Choroid plexus epithelial cell (primary cell): ENCODE results near the gene COQ3.
A peak's percentile ranks its signal among the peaks of the same experiment; 100 is the strongest.

Experiments used
- DNase-seq: peaks from one replicate; pipeline ENCODE4 v3.0.0-alpha.2; 2010; ENCODE audit warnings: low read depth
- H3K4me3 ChIP-seq: 2 replicates; pipeline ENCODE4 v1.5.1; 2011; ENCODE audit warnings: low read depth, mild to moderate bottlenecking, control low read depth, low read length, moderate library complexity
- TF ChIP-seq, protein P1 (sequence below): conservative IDR thresholded peaks from 2 replicates; pipeline ENCODE4 v1.5.1; 2011; ENCODE audit warnings: low read depth, mild to moderate bottlenecking, control low read depth, inconsistent platforms, low read length, moderate library complexity

The COQ3 gene

GRCh38 chr6:99415446-99415845 is 21.5 kb upstream of the COQ3 start:
- no peak for DNase-seq
- TF ChIP-seq, protein P1, sequence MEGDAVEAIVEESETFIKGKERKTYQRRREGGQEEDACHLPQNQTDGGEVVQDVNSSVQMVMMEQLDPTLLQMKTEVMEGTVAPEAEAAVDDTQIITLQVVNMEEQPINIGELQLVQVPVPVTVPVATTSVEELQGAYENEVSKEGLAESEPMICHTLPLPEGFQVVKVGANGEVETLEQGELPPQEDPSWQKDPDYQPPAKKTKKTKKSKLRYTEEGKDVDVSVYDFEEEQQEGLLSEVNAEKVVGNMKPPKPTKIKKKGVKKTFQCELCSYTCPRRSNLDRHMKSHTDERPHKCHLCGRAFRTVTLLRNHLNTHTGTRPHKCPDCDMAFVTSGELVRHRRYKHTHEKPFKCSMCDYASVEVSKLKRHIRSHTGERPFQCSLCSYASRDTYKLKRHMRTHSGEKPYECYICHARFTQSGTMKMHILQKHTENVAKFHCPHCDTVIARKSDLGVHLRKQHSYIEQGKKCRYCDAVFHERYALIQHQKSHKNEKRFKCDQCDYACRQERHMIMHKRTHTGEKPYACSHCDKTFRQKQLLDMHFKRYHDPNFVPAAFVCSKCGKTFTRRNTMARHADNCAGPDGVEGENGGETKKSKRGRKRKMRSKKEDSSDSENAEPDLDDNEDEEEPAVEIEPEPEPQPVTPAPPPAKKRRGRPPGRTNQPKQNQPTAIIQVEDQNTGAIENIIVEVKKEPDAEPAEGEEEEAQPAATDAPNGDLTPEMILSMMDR = no peak
- H3K4me3 ChIP-seq = no peak overlapping the region

DNA sequence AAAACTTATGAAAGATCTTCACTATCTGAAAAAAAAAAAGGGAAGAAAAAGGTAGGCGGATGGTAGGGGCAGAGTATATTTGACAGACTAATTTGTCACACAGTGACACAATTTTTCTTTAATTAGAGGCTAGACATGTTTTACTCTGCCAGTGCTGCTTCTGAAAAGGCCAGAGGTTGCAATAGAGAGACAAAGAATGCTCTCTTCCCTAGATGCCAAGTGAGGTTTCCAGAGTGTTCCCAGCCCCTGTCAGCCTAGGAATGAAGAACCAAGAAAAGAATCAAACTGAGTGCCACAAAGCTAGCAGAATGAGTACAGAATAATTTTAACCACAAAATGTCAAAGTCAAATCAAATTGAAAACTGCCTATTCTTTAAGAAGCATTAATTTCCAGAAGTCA is 18.1 kb upstream of the COQ3 start:
- no peak for DNase-seq
- TF ChIP-seq, protein P1 = no peak
- H3K4me3 ChIP-seq = no peak overlapping the region

- DNase-seq = no peak
- no peak overlapping the region for H3K4me3 ChIP-seq
- TF ChIP-seq, protein P1 = no peak
These were observed 15.7 kb upstream of the COQ3 start for GRCh38 chr6:99409672-99410071.

- DNase-seq = no peak
- TF ChIP-seq, protein P1 = no peak
- H3K4me3 ChIP-seq = no peak overlapping the region
These were observed 13.1 kb upstream of the COQ3 start for GRCh38 chr6:99407076-99407475.

- TF ChIP-seq, protein P1 = no peak
- DNase-seq = no peak
- H3K4me3 ChIP-seq = no peak overlapping the region
These were observed 8.5 kb upstream of the COQ3 start for GRCh38 chr6:99402448-99402847.

- no peak for DNase-seq
- TF ChIP-seq, protein P1 = no peak
- no peak overlapping the region for H3K4me3 ChIP-seq
These were observed 3.3 kb upstream of the COQ3 start for GRCh38 chr6:99397287-99397686.

DNA sequence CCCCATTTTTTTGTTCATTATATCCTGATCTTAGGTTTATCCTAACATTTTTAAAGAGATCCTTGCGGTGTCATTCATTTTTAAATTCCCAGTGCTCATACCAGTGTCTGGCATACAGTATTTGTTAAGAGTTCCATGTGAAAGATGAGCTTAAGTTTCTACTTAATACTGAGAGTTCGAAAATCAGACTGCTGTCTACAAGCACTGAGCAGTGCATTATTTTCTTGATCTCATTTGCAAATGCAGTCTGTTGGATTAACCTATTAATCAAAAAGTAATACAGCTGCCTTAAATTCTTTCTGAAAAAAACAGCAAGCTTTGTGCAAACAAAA is 663 bp downstream of the COQ3 start:
- peak; percentile 39 for DNase-seq
- TF ChIP-seq, protein P1 = no peak
- peak overlapping the region; percentile 87 for H3K4me3 ChIP-seq
